ENCODE results near the gene G6PC1. TPM values are rescaled to one million over a fixed set of nuclear protein-coding genes. Genes with fewer than 3 reads are reported as not detected.
A peak's percentile ranks its signal among the peaks of the same experiment; 100 is the strongest.
"Not testable (repeated sequence)": the region's sequence is repeated elsewhere in the genome, so short reads cannot be mapped to it uniquely, and the experiment has no call there.

G6PC1 gene
- total RNA-seq, 1 donor from 2014 or later = not detected

DNA sequence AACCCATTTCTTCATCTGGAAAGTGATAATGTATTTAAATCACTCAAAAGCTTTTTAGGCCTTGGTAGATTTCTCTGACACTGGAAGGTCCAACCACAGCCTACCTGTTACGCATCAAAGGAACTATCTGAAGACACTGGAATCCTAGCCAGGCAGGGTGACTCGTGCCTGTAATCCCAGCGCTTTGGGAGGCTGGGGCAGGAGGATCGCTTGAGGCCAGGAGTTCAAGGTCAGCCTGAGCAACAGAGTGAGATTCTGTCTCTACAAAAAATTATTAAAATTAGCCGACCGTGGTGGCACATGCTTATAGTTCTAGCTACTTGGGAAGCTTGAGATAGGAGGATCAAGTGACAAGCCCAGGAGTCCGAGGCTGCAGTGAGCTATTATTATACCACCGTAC, 18.4 kb upstream of the G6PC1 start:
- H3K4me1 Mint-ChIP-seq (ENCODE audit: unreplicated experiment) = peaks cover 6% of the 10 kb centered on the region
- H3K36me3 Mint-ChIP-seq (ENCODE audit: unreplicated experiment) = no peaks in the 10 kb centered on the region
- H3K27me3 Mint-ChIP-seq (ENCODE audit: unreplicated experiment) = peaks cover 40% of the 10 kb centered on the region
- H3K27ac Mint-ChIP-seq (ENCODE audit: unreplicated experiment) = no peak overlapping the region
- DNase-seq (ENCODE audit: extremely low spot score, unreplicated experiment) = no peak
- H3K4me3 Mint-ChIP-seq (ENCODE audit: unreplicated experiment) = no peak overlapping the region
- TF ChIP-seq, protein P1, sequence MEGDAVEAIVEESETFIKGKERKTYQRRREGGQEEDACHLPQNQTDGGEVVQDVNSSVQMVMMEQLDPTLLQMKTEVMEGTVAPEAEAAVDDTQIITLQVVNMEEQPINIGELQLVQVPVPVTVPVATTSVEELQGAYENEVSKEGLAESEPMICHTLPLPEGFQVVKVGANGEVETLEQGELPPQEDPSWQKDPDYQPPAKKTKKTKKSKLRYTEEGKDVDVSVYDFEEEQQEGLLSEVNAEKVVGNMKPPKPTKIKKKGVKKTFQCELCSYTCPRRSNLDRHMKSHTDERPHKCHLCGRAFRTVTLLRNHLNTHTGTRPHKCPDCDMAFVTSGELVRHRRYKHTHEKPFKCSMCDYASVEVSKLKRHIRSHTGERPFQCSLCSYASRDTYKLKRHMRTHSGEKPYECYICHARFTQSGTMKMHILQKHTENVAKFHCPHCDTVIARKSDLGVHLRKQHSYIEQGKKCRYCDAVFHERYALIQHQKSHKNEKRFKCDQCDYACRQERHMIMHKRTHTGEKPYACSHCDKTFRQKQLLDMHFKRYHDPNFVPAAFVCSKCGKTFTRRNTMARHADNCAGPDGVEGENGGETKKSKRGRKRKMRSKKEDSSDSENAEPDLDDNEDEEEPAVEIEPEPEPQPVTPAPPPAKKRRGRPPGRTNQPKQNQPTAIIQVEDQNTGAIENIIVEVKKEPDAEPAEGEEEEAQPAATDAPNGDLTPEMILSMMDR (IDR thresholded peaks at IDR 0.05) = no peak
- no peaks in the 10 kb centered on the region for H3K9me3 Mint-ChIP-seq (ENCODE audit: unreplicated experiment)

DNA sequence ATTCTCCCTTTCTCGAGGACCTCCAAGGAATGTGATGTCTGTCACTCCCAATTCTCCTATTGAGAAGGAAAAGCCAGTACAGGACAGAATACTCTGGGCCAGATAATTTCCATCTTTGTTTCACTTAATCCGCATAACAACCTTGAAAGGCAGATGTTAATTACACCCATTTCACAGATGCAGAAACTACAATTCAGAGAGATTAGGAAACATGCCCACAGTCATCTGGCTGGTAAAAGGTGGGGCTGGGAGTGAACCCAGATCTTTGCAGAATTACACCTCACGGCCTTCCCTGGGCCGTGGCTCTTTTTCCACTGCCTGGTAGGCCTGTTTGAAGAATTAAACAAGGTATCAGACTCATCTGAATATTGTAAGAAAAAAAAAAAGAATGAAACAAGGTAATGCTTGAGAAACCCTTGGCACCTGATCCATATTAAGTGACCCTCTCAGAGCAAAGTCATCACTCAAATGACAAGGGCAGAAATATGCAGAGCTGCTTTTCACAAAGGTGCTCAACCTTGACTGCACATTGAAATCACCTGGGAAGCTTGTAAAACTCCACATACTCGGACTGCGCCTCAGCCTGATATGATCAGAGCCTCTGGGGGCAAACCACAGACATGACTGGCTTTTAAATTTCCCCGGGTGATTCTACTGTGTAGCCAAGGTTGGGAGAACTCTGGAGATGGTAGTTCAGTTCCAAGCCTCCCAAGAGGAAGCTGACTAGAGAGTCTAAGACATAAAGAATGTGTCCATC, 16.6 kb upstream of the G6PC1 start:
- Mint-ChIP-seq H3K4me3 (ENCODE audit: unreplicated experiment) (no peak overlapping the region), H3K9me3 (ENCODE audit: unreplicated experiment) (no peaks in the 10 kb centered on the region), H3K27ac (ENCODE audit: unreplicated experiment) (no peak overlapping the region)

DNA sequence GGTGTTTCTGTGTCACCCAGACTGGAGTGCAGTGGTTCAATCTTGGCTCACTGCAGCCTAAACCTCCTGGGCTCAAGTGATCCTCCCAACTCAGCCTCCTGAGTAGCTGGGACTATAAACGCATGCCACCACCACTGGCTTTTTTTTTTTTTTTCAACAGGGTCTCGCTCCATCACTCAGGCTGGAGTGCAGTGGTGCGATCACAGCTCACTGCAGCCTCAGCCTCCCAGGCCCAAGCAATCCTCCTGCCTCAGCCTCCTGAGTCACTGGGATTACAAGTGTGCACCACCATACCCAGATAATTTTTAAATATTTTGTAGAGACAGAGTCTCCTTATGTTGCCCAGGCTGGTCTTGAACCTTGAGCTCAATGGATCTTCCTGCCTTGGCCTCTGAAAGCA, 14.8 kb upstream of the G6PC1 start:
- not testable (repeated sequence) for DNase-seq (ENCODE audit: extremely low spot score, unreplicated experiment); H3K27ac Mint-ChIP-seq (ENCODE audit: unreplicated experiment); H3K4me3 Mint-ChIP-seq (ENCODE audit: unreplicated experiment); H3K36me3 Mint-ChIP-seq (ENCODE audit: unreplicated experiment); H3K9me3 Mint-ChIP-seq (ENCODE audit: unreplicated experiment); H3K4me1 Mint-ChIP-seq (ENCODE audit: unreplicated experiment)
- H3K27me3 Mint-ChIP-seq (ENCODE audit: unreplicated experiment) = peaks cover 12% of the 10 kb centered on the region

More for the DNA sequence above, 16.6 kb upstream of the G6PC1 start:
- Mint-ChIP-seq H3K36me3 (ENCODE audit: unreplicated experiment) (no peaks in the 10 kb centered on the region), H3K27me3 (ENCODE audit: unreplicated experiment) (peaks cover 23% of the 10 kb centered on the region), H3K4me1 (ENCODE audit: unreplicated experiment) (no peaks in the 10 kb centered on the region)
- DNase-seq (ENCODE audit: extremely low spot score, unreplicated experiment) = no peak
- TF ChIP-seq, protein P1 (IDR thresholded peaks at IDR 0.05) = no peak

DNA sequence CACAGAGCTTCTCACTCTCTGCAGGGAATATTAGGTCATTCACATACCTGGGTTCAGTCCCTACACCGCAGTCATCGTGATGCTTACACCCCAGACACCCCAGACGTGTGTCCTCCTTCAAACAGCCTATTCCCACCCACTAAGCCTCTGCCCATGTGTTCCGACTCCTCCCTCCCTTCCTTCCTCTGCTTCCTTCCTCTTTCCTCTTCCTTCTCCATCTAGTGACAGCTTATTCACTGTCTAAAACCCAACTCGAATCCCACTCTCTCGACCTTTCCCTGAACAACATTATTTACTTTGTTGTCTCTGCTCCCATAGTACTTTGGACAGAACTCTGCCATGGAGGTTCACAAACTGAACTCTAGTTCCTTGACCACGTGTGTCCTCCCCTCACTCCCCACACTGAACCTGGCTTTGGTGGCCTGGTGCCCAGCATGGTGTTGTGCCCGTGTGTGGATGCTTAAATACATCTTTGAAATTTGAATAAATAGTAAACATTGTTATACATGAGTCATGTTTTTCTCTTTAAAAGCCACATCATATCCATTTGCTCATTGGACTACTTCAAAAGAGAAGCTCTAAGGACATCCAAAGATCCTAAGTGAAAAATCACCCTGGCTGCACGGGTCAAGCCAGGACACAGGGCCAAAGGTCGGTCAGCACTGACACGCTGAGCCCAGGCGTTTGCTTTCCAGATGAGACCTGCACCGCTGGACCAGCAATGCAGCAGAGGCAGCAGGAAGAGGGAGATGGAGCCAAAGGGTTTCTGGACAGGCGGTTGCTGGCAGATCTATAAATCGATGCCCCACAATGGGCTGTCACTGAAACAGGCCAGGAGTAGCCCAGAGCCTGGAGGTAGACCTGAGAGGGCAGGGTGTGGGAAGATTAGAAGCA, 14.1 kb upstream of the G6PC1 start:
- no peak overlapping the region for H3K4me3 Mint-ChIP-seq (ENCODE audit: unreplicated experiment)
- no peak for DNase-seq (ENCODE audit: extremely low spot score, unreplicated experiment)
- H3K4me1 Mint-ChIP-seq (ENCODE audit: unreplicated experiment) = peaks cover 3% of the 10 kb centered on the region
- H3K9me3 Mint-ChIP-seq (ENCODE audit: unreplicated experiment) = no peaks in the 10 kb centered on the region
- H3K27ac Mint-ChIP-seq (ENCODE audit: unreplicated experiment) = peak overlapping the region; percentile 7
- TF ChIP-seq, protein P1 (IDR thresholded peaks at IDR 0.05) = no peak
- no peaks in the 10 kb centered on the region for H3K36me3 Mint-ChIP-seq (ENCODE audit: unreplicated experiment)
- H3K27me3 Mint-ChIP-seq (ENCODE audit: unreplicated experiment) = peaks cover 6% of the 10 kb centered on the region

DNA sequence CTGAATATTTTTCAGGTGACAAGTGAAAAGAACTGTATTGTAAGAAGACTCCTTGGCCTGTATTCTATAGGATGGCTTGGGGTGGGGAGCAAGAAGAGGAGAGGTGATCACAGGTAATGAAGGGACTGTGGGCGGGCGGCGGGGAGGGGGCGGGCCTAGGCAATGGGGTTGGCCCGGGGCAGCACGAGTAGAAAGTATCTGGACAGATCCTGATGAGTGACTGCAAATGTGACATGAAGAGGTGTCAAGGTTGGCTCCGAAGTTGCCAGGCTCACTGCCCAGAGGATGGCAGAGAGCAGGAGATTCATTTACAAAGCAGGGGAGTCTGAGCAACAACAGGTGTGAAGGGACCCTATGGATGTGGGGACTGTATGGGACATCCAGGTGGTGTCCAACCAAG, 10.8 kb upstream of the G6PC1 start:
- no peak for DNase-seq (ENCODE audit: extremely low spot score, unreplicated experiment)
- TF ChIP-seq, protein P1 (IDR thresholded peaks at IDR 0.05) = no peak
- peaks cover 9% of the 10 kb centered on the region for H3K4me1 Mint-ChIP-seq (ENCODE audit: unreplicated experiment)
- peaks cover 6% of the 10 kb centered on the region for H3K27me3 Mint-ChIP-seq (ENCODE audit: unreplicated experiment)
- H3K4me3 Mint-ChIP-seq (ENCODE audit: unreplicated experiment) = no peak overlapping the region
- H3K36me3 Mint-ChIP-seq (ENCODE audit: unreplicated experiment) = no peaks in the 10 kb centered on the region
- H3K27ac Mint-ChIP-seq (ENCODE audit: unreplicated experiment) = no peak overlapping the region
- H3K9me3 Mint-ChIP-seq (ENCODE audit: unreplicated experiment) = no peaks in the 10 kb centered on the region
